Stomach (tissue), 4 donors: Measurements from ENCODE around the gene OR5A2.

Experiments
- CTCF ChIP-seq, 7 experiments: fragments of 450-650 bp in 4 of 7; fragments of 200-600 bp in 3 of 7; sonication (generic) in 3 of 7; IDR thresholded peaks; one replicate each; pipeline ENCODE4 v1.5.1; 2016 to 2019; ENCODE audit warnings: antibody characterized with exemption in 7 of 7, control low read depth in 2 of 7, mild to moderate bottlenecking in 1 of 7
- POLR2A ChIP-seq, 4 donors: fragments of 450-650 bp; IDR thresholded peaks; one replicate each; pipeline ENCODE4 v1.6.1; 2016; ENCODE audit warnings: antibody characterized with exemption in 4 of 4, control low read depth in 2 of 4, mild to moderate bottlenecking in 1 of 4, moderate library complexity in 1 of 4
- POLR2AphosphoS5 ChIP-seq, 3 donors: sonication (generic); formaldehyde crosslinking; IDR thresholded peaks; one replicate each; pipeline ENCODE4 v1.6.1; 2016; ENCODE audit warnings: antibody characterized with exemption in 3 of 3

- TF ChIP-seq CTCF (IDR thresholded peaks at IDR 0.05) (no peak), POLR2A (IDR thresholded peaks at IDR 0.05) (no peak), POLR2AphosphoS5 (IDR thresholded peaks at IDR 0.05) (no peak)
Measured at GRCh38 chr11:59415111-59415510, 11.1 kb downstream of the OR5A2 start.
